ENCODE data around the gene BLOC1S6. TPM values are rescaled to one million over a fixed set of nuclear protein-coding genes. Genes with fewer than 3 reads are reported as not detected.

BLOC1S6 gene
- total and polyA plus RNA-seq, 9 of the 15 experiments (the other 6 are each of a cell fraction or from before 2014, with no cell fraction given) = 18.2 to 72.4 (median 38.4) TPM

DNA sequence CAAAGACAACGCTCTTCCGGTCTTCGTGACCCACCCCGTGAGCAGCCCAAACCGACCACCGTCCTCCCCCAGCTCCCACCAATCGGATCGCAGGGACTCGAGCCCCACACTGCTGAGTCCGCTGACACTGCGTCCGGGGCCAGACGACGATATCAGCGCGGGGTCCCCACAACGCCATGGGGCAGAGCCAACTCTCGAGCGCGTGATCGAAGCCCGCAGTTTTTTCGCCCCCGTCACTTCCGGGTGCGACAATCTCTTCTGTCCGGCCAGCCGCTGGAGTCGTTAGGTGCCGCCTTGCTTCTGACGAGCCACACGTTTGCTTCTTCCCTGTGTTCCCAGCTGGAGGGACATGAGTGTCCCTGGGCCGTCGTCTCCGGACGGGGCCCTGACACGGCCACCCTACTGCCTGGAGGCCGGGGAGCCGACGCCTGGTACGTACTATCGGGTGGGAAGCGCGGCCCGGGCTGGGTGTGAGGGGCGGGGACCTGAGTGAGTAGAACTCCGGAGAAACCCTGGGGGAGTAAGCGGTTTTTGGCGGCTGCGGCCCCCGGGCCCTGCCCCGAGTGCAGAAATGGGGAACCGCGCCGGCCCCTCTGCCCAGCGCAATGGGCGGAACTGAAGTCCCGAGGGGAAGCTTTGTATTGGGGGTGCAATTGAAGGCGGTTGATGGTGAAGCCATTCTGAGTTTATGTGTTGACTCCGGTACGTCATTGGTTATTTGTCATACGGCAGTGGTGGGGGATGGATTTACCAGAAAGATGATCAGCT, at the start of gene BLOC1S6 (continued):
- TF ChIP-seq, protein P1, sequence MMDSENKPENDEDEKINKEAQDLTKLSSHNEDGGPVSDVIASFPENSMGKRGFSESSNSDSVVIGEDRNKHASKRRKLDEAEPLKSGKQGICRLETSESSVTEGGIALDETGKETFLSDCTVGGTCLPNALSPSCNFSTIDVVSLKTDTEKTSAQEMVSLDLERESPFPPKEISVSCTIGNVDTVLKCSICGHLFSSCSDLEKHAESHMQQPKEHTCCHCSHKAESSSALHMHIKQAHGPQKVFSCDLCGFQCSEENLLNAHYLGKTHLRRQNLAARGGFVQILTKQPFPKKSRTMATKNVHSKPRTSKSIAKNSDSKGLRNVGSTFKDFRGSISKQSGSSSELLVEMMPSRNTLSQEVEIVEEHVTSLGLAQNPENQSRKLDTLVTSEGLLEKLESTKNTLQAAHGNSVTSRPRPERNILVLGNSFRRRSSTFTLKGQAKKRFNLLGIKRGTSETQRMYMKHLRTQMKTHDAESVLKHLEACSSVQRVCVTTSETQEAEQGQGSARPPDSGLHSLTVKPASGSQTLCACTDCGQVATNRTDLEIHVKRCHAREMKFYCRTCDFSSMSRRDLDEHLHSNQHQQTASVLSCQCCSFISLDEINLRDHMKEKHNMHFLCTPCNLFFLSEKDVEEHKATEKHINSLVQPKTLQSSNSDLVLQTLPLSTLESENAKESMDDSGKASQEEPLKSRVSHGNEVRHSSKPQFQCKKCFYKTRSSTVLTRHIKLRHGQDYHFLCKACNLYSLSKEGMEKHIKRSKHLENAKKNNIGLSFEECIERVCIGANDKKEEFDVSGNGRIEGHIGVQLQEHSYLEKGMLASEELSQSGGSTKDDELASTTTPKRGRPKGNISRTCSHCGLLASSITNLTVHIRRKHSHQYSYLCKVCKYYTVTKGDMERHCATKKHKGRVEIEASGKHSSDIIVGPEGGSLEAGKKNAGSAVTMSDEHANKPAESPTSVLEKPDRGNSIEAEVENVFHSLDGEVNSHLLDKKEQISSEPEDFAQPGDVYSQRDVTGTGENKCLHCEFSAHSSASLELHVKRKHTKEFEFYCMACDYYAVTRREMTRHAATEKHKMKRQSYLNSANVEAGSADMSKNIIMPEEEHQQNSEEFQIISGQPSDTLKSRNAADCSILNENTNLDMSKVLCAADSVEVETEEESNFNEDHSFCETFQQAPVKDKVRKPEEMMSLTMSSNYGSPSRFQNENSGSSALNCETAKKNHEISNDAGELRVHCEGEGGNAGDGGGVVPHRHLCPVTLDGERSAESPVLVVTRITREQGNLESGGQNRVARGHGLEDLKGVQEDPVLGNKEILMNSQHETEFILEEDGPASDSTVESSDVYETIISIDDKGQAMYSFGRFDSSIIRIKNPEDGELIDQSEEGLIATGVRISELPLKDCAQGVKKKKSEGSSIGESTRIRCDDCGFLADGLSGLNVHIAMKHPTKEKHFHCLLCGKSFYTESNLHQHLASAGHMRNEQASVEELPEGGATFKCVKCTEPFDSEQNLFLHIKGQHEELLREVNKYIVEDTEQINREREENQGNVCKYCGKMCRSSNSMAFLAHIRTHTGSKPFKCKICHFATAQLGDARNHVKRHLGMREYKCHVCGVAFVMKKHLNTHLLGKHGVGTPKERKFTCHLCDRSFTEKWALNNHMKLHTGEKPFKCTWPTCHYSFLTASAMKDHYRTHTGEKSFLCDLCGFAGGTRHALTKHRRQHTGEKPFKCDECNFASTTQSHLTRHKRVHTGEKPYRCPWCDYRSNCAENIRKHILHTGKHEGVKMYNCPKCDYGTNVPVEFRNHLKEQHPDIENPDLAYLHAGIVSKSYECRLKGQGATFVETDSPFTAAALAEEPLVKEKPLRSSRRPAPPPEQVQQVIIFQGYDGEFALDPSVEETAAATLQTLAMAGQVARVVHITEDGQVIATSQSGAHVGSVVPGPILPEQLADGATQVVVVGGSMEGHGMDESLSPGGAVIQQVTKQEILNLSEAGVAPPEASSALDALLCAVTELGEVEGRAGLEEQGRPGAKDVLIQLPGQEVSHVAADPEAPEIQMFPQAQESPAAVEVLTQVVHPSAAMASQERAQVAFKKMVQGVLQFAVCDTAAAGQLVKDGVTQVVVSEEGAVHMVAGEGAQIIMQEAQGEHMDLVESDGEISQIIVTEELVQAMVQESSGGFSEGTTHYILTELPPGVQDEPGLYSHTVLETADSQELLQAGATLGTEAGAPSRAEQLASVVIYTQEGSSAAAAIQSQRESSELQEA (IDR thresholded peaks at IDR 0.05; ENCODE audit: low read depth) = peak; percentile 87
- no peak for TF ChIP-seq HMG20A (CRISPR knock-in tag; conservative IDR thresholded peaks at IDR 0.05)
- TF ChIP-seq, protein P2, sequence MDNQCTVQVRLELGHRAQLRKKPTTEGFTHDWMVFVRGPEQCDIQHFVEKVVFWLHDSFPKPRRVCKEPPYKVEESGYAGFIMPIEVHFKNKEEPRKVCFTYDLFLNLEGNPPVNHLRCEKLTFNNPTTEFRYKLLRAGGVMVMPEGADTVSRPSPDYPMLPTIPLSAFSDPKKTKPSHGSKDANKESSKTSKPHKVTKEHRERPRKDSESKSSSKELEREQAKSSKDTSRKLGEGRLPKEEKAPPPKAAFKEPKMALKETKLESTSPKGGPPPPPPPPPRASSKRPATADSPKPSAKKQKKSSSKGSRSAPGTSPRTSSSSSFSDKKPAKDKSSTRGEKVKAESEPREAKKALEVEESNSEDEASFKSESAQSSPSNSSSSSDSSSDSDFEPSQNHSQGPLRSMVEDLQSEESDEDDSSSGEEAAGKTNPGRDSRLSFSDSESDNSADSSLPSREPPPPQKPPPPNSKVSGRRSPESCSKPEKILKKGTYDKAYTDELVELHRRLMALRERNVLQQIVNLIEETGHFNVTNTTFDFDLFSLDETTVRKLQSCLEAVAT (IDR thresholded peaks at IDR 0.05) = no peak
- TF ChIP-seq, protein P3, sequence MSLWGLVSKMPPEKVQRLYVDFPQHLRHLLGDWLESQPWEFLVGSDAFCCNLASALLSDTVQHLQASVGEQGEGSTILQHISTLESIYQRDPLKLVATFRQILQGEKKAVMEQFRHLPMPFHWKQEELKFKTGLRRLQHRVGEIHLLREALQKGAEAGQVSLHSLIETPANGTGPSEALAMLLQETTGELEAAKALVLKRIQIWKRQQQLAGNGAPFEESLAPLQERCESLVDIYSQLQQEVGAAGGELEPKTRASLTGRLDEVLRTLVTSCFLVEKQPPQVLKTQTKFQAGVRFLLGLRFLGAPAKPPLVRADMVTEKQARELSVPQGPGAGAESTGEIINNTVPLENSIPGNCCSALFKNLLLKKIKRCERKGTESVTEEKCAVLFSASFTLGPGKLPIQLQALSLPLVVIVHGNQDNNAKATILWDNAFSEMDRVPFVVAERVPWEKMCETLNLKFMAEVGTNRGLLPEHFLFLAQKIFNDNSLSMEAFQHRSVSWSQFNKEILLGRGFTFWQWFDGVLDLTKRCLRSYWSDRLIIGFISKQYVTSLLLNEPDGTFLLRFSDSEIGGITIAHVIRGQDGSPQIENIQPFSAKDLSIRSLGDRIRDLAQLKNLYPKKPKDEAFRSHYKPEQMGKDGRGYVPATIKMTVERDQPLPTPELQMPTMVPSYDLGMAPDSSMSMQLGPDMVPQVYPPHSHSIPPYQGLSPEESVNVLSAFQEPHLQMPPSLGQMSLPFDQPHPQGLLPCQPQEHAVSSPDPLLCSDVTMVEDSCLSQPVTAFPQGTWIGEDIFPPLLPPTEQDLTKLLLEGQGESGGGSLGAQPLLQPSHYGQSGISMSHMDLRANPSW (CRISPR knock-in tag; IDR thresholded peaks at IDR 0.05) = peak; percentile 99; the same call in 1 of the 2 replicates
- TF ChIP-seq, protein P4, sequence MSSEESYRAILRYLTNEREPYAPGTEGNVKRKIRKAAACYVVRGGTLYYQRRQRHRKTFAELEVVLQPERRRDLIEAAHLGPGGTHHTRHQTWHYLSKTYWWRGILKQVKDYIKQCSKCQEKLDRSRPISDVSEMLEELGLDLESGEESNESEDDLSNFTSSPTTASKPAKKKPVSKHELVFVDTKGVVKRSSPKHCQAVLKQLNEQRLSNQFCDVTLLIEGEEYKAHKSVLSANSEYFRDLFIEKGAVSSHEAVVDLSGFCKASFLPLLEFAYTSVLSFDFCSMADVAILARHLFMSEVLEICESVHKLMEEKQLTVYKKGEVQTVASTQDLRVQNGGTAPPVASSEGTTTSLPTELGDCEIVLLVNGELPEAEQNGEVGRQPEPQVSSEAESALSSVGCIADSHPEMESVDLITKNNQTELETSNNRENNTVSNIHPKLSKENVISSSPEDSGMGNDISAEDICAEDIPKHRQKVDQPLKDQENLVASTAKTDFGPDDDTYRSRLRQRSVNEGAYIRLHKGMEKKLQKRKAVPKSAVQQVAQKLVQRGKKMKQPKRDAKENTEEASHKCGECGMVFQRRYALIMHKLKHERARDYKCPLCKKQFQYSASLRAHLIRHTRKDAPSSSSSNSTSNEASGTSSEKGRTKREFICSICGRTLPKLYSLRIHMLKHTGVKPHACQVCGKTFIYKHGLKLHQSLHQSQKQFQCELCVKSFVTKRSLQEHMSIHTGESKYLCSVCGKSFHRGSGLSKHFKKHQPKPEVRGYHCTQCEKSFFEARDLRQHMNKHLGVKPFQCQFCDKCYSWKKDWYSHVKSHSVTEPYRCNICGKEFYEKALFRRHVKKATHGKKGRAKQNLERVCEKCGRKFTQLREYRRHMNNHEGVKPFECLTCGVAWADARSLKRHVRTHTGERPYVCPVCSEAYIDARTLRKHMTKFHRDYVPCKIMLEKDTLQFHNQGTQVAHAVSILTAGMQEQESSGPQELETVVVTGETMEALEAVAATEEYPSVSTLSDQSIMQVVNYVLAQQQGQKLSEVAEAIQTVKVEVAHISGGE (CRISPR knock-in tag; IDR thresholded peaks at IDR 0.05) = peak; percentile 93 to 99 (median 97); a peak in 5 of 6 replicates
- peak; percentile 99 for TF ChIP-seq GABPB1 (CRISPR knock-in tag; IDR thresholded peaks at IDR 0.05)

All from K562 (cell line).